HAP-1 (cell line): ENCODE results near the gene TCF7.

Experiments used
- DNase-seq, 2 experiments: peaks; one replicate each; pipeline ENCODE4 v3.0.0-alpha.2; 2016 to 2020; ENCODE audit warnings: low spot score in 2 of 2
- H3K27me3 ChIP-seq: fragments of 250-450 bp; sonication (Bioruptor Pico); 2 replicates; pipeline ENCODE4 v1.5.1; 2020; ENCODE audit warnings: low read depth, mild to moderate bottlenecking, moderate library complexity
- H3K36me3 ChIP-seq: fragments of 250-450 bp; sonication (Bioruptor Pico); replicated peaks from 2 replicates; pipeline ENCODE4 v1.5.1; 2020; ENCODE audit warnings: mild to moderate bottlenecking
- H3K4me1 ChIP-seq: fragments of 250-450 bp; sonication (Bioruptor Pico); 2 replicates; pipeline ENCODE4 v1.5.1; 2020; ENCODE audit warnings: mild to moderate bottlenecking
- H3K4me3 ChIP-seq: fragments of 250-450 bp; sonication (Bioruptor Pico); 2 replicates; pipeline ENCODE4 v1.5.1; 2020; ENCODE audit warnings: mild to moderate bottlenecking, moderate library complexity
- H3K9me3 ChIP-seq: fragments of 250-450 bp; sonication (Bioruptor Pico); 2 replicates; pipeline ENCODE4 v1.5.1; 2020; ENCODE audit warnings: mild to moderate bottlenecking, moderate library complexity
- in situ Hi-C: fragments of 300-500 bp; cut with MboI; formaldehyde crosslinking; loops from 3 replicates; pipeline ENCODE4 v1.14.3; 2020; ENCODE audit warnings: low sequenced_read_pairs, inconsistent platforms, mixed read lengths

The TCF7 gene

DNA sequence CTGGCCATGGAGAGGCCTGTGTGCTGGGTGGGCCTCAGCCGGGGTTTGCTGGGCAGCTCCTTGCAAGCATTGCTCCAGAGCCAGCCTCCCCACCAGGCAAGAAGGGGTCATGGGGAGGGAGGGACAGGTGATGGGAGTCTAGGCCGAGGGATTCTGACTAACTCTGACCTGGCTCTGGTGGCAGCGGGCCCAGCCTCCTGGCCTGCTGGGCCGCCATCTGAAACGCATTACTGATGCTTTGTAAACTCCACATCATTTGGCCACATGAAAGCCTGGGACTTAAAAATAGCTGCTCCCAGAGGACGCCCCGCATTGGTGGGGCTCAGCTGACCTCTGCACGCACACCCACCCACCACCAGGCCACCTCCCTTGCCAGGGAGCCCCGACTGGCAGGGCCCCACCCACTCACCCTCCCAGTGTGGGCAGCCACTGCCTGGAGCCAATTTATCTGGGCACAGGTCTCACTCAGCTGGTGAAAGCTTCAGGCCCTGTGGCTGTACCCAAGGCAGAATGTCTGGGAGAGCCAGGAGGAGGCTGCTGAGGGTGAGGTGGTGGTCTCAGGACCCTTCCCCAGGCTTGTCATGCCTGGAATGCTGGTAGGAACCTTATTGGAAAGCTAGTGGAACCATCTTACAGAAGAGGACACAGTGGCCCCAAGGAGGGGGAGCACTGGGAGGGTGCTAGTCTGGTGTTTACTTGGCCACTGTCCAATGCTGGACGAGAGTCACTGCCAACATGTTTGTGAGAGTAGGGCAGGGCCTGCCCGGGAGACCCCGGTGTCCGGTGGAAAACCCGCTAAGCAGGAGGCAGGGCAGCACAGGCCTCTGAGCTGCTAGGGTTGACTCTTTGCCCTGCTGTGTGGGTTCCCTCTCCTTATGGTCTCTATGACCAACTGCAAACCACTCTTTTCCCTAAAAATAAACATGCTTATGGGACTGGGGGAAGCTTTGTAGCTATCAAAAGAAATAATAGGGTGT lies 10.8 kb downstream of the TCF7 start:
- no peak for DNase-seq
- Histone ChIP-seq H3K27me3 (no peaks in the 10 kb centered on the region), H3K9me3 (no peaks in the 10 kb centered on the region), H3K36me3 (no peaks in the 10 kb centered on the region; the same call in 1 of the 2 replicates), H3K4me1 (no peaks in the 10 kb centered on the region), H3K4me3 (no peak overlapping the region)
- in situ Hi-C loops: no loop called here

DNA sequence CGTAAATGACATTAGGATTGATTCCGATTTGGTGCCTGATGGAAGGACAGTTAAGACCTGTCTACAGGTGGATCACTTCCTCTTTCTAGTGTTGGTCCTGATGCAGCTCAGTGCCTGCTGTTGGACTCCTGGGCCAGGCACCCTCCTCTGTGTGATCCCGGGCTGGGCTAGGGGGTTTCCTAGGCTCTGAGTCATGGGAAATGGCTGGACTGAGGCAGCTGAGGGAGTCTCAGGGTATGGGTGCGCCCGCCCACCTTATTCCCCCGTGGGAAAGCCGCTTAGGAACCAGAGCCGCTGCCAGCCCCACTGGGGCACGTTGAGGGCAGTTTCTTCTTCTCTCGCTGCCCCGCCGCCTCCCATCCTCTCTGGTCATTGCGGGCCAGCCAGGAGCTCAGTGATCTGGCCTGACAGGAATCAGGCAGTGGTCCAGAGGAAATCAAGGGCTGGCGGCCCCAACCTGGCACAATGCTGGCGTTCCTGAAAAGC lies 12.9 kb downstream of the TCF7 start:
- DNase-seq: no peak
- in situ Hi-C loops: no loop called here
- Histone ChIP-seq H3K4me1 (no peaks in the 10 kb centered on the region), H3K36me3 (no peaks in the 10 kb centered on the region; the same call in 1 of the 2 replicates), H3K9me3 (no peaks in the 10 kb centered on the region), H3K4me3 (no peak overlapping the region), H3K27me3 (no peaks in the 10 kb centered on the region)

DNA sequence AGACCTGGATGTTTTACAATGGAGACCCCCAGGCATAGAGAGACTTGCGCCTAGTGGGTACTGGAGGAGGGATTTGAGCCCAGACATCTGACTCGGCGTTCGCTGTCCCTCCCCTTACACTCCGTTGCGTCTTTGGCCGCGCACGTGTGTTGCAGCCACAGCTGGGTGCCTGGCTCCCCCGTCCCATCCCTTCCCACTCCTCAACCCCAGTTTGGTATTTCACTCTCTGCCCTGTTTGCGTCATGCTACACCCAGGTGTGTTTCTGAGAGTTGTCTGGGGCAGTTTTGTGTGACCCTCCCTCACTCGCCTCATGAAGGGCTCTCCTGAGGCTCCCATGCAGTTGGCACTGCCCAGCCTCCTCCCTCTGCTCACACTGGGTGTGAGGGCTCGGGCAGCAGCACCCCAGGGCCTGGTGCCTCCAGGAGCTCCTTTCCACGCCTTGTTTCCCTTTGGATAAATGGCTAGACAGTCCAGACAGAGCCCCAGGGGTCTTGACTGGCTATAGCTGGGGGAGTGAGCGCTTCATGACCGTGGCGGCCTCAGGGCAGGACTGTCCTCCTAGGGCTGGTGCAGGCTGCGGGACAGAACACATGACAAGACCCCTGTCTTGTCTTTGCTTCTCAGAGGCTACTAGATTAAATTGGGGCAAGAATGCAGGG lies 13.6 kb downstream of the TCF7 start:
- H3K36me3 ChIP-seq: no peaks in the 10 kb centered on the region; the same call in 1 of the 2 replicates
- in situ Hi-C loops: no loop called here
- H3K9me3 ChIP-seq: no peaks in the 10 kb centered on the region
- H3K27me3 ChIP-seq: no peaks in the 10 kb centered on the region
- H3K4me3 ChIP-seq: no peak overlapping the region
- H3K4me1 ChIP-seq: no peaks in the 10 kb centered on the region
- DNase-seq: no peak

DNA sequence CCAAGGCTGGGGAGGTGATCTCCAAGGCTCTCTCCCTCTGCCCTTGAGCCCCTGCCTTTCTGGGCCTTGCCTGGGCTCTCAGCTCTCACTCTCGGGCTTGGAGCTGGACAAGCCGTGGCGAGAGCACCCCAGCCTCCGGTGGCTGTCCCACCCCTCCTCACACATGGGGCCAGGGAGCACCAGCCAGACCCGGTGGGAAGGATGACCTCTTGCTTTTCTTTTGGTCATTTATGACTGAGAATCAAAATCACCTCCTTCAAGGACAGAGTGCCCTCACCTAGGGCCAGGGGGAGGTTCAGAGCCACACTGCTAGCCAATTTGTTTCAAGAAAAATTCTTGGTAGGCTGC lies 14.1 kb downstream of the TCF7 start:
- Histone ChIP-seq H3K36me3 (no peaks in the 10 kb centered on the region; the same call in 1 of the 2 replicates), H3K27me3 (no peaks in the 10 kb centered on the region)

DNA sequence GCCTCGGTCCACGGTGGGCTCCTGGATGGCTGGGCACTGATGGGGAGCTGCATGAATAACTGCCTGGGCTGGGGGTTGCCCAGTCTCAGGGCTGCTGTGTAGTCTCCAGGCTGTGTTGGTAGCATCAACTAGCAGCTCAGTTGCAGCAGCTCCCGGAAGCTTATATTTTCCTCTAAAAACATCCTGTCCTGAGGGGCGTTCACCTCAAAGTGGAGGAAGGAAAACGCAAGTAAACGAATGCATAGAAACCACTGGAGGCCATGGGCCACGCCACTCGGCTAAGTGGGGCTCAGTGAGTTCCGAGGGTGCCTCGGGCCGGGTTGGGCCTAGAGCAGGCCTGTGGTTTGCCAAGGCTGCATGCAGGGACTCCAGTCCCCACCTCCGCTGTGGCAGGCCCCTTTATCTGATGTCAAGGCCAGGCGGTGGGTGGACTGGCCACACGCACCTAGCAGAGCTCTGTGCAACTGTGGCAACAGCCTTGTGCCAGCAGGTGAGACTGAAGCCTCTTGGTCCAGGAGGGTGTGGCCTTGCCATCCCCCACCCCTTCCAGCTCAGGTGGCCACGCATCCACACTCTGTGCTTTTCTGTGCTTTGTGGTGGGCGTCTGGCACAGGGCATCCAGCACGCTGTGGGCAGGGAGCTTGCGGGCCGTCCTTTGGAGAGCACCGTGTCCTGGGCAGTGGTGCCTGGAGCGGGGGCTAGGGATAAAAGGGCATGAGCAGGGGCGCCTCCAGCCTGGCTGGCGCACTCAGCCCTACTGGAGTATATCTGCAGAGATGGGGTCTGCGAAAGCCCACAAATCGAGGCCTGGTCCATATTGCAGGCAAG lies 15.1 kb downstream of the TCF7 start:
- in situ Hi-C loops: no loop called here
- Histone ChIP-seq H3K4me3 (no peak overlapping the region), H3K27me3 (no peaks in the 10 kb centered on the region), H3K4me1 (no peaks in the 10 kb centered on the region), H3K36me3 (peaks cover 6% of the 10 kb centered on the region), H3K9me3 (no peaks in the 10 kb centered on the region)
- DNase-seq: no peak

More for the DNA sequence above, 14.1 kb downstream of the TCF7 start:
- H3K4me1 ChIP-seq: no peaks in the 10 kb centered on the region
- in situ Hi-C loops: no loop called here
- H3K4me3 ChIP-seq: no peak overlapping the region
- H3K9me3 ChIP-seq: no peaks in the 10 kb centered on the region
- no peak for DNase-seq

DNA sequence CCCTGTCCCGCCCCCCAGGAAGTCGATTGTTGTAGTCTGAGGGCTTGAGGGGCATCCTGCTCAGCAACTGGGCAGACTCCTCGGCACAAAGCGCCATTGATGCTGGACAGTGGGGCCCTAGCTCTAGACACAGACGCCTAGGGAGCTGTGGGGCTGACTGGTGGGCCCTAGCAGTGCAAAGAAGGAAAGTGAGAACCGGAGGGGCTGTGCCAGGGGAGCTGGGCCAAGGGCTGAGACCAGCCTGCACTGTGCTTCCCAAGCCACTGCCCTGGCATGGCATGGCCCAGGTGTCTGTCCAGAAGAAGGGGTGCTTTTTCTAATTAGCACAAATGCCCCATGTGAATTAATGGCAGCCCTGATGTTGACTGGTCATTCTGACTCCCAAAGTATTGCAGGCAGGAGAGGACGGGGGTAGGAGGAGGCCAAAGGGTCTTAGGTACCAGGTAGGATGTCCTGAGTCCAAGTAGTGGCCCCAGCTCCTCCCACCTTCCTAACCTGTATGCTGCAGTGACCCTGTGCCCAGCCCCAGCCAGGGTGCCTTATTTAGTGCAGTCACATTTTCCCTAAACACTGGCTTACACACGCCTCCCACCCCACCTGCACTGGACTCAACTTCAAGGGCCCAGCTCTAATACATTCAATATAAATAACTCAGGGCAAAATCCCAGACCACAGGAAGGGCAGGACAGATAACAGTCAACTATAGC lies 15.9 kb downstream of the TCF7 start:
- Histone ChIP-seq H3K36me3 (peaks cover 13% of the 10 kb centered on the region), H3K9me3 (no peaks in the 10 kb centered on the region), H3K4me3 (no peak overlapping the region), H3K27me3 (no peaks in the 10 kb centered on the region), H3K4me1 (no peaks in the 10 kb centered on the region)
- DNase-seq: no peak
- in situ Hi-C loops: no loop called here

DNA sequence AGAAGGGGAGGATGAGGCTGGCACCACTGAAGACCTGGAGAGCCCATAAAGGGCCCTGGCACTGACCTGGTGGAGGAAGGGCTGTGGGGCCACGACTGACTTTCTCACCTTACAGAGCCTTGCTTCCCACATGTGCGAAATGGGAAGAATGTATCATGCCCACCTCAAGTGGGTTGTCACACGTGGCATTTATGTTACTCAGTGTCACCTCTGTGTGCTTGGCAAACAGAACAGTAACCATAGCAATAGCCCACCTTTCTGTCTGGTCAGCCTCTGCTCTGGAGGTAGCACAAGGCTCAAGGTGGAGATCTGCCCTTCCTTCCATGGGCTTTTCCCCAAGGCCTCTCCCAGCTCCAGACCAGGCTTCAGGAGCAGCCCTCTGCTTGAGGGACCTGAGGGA lies 16.7 kb downstream of the TCF7 start:
- H3K36me3 ChIP-seq: peaks cover 17% of the 10 kb centered on the region
- no peak for DNase-seq
- in situ Hi-C loops: no loop called here
- H3K9me3 ChIP-seq: no peaks in the 10 kb centered on the region
- H3K4me3 ChIP-seq: no peak overlapping the region
- no peaks in the 10 kb centered on the region for H3K4me1 ChIP-seq
- H3K27me3 ChIP-seq: no peaks in the 10 kb centered on the region

DNA sequence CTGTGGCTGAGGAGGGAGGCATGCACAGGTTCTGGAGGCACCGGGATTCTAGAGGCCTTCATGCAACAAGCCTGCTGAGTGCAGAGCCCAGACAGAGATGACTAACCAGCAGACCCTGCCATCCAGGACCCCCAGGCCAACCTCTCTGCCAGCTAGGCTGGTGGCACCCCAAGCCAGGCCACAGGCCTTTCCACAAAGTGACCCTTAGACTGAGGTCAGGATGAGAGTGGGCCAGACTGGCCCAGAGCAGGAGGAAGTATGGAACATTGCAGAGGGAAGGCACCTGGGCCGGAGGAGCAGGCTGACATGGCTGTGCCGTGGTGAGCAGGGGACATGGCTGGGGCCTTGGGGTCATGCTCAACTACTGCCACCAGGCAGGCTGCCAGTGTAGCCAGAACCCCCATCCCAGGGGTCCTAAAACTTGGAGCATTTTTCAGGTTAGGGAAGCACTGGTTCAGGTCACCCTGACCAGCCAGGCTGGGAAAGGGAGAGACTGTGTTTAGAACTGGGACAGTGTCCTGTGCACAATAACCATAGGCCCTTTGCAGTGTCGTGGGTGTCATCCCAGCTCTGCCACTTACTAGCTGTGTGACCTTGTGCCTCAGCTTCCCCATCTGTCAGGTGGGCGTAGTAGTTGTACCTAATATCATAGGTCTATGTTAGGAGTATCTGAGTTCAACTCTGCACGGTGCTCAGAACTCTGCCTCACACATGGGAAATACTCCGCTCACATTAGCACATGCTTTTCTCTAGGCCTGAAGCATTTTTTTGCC lies 17.3 kb downstream of the TCF7 start:
- Histone ChIP-seq H3K36me3 (peaks cover 23% of the 10 kb centered on the region), H3K9me3 (no peaks in the 10 kb centered on the region), H3K4me3 (no peak overlapping the region), H3K27me3 (no peaks in the 10 kb centered on the region), H3K4me1 (no peaks in the 10 kb centered on the region)
- in situ Hi-C loops: no loop called here
- no peak for DNase-seq

DNA sequence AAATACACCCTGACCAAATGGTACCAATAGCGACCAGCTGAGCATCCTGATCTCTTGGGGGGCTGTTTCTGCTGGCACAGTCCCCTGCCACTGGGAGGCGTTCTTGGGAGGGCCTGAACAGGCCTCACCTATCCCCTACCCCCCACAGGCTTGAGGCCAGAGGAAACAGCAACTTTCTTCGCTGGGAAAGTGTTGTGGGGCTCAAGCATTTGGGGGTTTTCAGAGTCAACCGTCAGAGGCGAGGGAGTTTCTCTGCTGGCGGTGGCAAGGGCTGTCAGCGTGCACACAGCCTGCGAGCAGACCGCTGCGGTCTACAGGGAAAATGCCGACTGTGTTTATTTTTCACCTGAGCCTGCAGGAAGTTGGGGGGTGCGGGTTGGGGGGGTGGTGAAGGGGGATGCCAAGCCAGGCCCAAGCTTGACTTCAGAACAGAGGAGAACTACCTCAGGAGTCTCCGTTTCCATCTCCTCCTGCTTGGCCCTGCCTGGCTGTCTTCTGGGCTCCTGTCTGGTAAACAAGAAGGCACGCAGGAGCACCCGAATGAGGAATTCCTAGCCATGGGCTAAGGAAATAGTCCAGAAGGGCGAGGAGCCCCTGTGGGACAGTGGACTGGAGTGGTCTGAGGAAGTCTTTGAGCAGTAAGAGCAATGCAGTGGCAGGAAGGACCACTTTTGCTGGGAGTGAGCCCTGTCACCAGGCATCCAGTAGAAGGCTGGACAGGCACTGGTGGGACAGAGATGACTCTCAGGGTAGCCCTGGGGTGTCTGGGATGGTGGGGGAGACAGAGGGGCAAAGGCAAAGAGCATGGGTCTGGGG lies 18.1 kb downstream of the TCF7 start:
- Histone ChIP-seq H3K4me3 (no peak overlapping the region), H3K27me3 (no peaks in the 10 kb centered on the region), H3K4me1 (no peaks in the 10 kb centered on the region), H3K9me3 (no peaks in the 10 kb centered on the region), H3K36me3 (peaks cover 25% of the 10 kb centered on the region)
- in situ Hi-C loops: no loop called here
- DNase-seq: no peak

DNA sequence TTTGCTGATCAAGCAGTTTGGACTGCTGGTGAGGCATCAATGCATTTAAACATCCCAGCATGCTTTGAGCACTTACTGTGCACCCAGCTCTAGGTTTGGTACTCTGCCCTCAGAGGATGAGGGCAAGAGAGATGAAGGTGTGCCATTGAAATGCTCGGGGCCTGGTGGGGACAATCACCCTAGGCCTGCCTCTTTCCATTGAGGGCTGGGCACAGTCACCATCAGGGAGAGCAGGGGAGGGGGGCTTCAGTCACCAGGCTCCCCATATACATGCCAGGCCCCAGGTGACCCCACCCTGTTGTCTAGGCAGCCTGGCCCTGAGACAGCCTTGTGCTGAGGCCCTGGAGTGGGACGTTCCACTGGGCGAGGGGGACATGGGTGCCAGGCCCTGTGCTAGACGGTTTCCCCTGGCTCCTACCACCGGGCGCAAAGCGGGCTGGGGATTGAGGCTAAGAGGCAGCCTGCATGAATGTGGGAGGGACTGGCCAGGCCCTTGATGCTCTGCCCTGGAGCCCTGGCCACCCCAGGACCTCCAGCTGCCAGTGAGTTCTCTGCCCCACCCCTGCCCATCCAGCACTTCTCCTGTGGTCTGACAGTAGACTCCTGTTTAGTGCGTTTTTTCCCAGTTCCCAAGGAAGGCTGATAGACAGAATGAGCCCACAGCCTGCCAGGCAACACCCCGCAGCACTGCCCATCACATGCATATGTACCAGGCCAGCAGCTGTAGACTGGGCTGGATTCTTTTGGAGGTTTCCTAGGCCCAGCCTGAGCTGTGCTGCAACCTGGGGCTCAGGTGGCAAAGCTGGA lies 18.9 kb downstream of the TCF7 start:
- H3K4me3 ChIP-seq: no peak overlapping the region
- H3K36me3 ChIP-seq: peaks cover 25% of the 10 kb centered on the region
- no peak for DNase-seq
- H3K9me3 ChIP-seq: no peaks in the 10 kb centered on the region
- no peaks in the 10 kb centered on the region for H3K27me3 ChIP-seq
- in situ Hi-C loops: no loop called here
- H3K4me1 ChIP-seq: no peaks in the 10 kb centered on the region

DNA sequence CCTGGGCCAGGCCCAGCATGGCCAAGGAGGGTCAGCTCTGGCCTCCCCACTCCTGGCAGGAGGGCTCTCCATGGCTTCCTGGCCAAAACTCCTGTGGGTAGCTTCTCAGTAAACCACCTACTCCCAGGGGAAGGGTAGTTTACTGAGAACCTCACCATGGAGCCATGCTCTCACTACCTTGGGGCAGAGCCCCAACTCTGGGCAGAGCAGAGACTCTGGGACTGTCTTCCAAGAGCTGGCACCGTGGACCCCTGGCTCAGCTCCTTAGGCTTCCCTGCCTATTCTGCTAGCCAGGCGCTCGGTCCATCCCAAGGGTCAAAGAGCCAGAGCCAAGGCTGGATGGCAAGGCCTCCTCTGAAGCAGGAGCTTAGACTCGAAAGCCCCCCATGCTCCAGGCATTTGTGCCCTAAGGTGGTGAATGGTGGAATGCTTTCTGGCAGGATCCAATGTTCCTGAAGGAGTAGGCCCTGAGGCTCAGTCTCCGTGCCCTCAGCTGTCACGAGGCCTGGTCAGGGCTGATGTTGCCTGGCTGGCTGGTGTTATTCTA lies 19.6 kb downstream of the TCF7 start:
- Histone ChIP-seq H3K36me3 (peaks cover 25% of the 10 kb centered on the region), H3K4me1 (no peaks in the 10 kb centered on the region)
- no peak for DNase-seq

More for the DNA sequence above, 19.6 kb downstream of the TCF7 start:
- Histone ChIP-seq H3K9me3 (no peaks in the 10 kb centered on the region), H3K27me3 (no peaks in the 10 kb centered on the region), H3K4me3 (no peak overlapping the region)
- in situ Hi-C loops: no loop called here
